Measurements from ENCODE around the gene PABPN1.

DNA sequence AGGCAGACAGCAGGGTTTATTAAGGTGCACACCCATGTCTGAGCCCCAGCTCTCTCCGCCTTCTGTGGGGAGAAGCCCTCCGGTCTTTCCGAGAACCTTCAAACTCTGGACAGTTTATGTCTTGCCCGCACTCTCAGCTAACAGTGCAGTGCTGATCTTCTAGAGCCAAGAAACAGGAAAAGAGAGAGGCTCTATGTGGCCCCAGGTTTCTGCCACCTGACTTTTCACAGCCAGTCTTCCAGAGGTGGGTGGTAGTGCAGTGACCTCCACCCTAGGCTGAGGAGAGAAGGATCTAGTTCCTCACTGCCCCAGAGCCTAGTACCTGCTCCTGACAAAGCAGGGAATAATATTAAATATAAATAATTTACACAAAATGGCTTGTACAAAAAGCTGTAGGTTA, 35.4 kb downstream of the PABPN1 start:
- TF ChIP-seq CTCF (IDR thresholded peaks at IDR 0.05; ENCODE audit: low read depth, low read length, missing input control): no peak
- TF ChIP-seq ZBTB33 (IDR thresholded peaks at IDR 0.05): no peak
- TF ChIP-seq YY1 (IDR thresholded peaks at IDR 0.05): no peak
